ENCODE measurements around the gene TSPAN3. TPM values are rescaled to one million over a fixed set of nuclear protein-coding genes. Genes with fewer than 3 reads are reported as not detected.

TSPAN3 gene
- total and polyA plus RNA-seq, 8 donors, result 319 to 645 (median 360) TPM

GRCh38 chr15:77014132-77015081 is 56.5 kb downstream of the TSPAN3 start:
- peaks cover 0 to 8% of the 10 kb centered on the region in 2 donors for H3K36me3 ChIP-seq
- TF ChIP-seq CTCF (IDR thresholded peaks at IDR 0.05), result no peak
- intact Hi-C loops (cut with DNase I), result no loop called here
- peak; percentile 66 for ATAC-seq
- H3K27me3 ChIP-seq, result no peaks in the 10 kb centered on the region
- no peaks in the 10 kb centered on the region for H3K9me3 ChIP-seq
- H3K4me1 ChIP-seq, result peaks cover 0 to 72% of the 10 kb centered on the region in 2 donors
- no peak overlapping the region for H3K4me3 ChIP-seq
- peak overlapping the region; percentile 19 to 88 for H3K27ac ChIP-seq
- peak in 2 of 4 donors; percentile 63 to 86 for DNase-seq

- Histone ChIP-seq H3K4me1 (peaks cover 0 to 71% of the 10 kb centered on the region in 2 donors), H3K9me3 (no peaks in the 10 kb centered on the region), H3K4me3 (no peak overlapping the region), H3K27me3 (no peaks in the 10 kb centered on the region), H3K27ac (peak overlapping the region; percentile 19 to 88), H3K36me3 (peaks cover 0 to 8% of the 10 kb centered on the region in 2 donors)
- intact Hi-C loops (cut with DNase I), result no loop called here
- no peak for TF ChIP-seq CTCF (IDR thresholded peaks at IDR 0.05)
- ATAC-seq (peak; percentile 45), DNase-seq (peak in 1 of 4 donors; percentile 75)
Observed at GRCh38 chr15:77013776-77014131, 57.2 kb downstream of the TSPAN3 start.

- Histone ChIP-seq H3K27ac (peak overlapping the region in 1 of 2 donors; percentile 88), H3K36me3 (no peaks in the 10 kb centered on the region), H3K4me1 (peaks cover 0 to 65% of the 10 kb centered on the region in 2 donors), H3K4me3 (no peak overlapping the region), H3K27me3 (no peaks in the 10 kb centered on the region), H3K9me3 (no peaks in the 10 kb centered on the region)
- ATAC-seq (no peak), DNase-seq (peak in 1 of 4 donors; percentile 15)
- TF ChIP-seq CTCF (IDR thresholded peaks at IDR 0.05), result no peak
- intact Hi-C loops (cut with DNase I), result no loop called here
Observed at GRCh38 chr15:77012868-77013267, 58.0 kb downstream of the TSPAN3 start.

- peak overlapping the region in 1 of 2 donors; percentile 88 for H3K27ac ChIP-seq
- no peak overlapping the region for H3K4me3 ChIP-seq
- ATAC-seq (no peak), DNase-seq (peak in 1 of 4 donors; percentile 0)
- H3K36me3 ChIP-seq, result no peaks in the 10 kb centered on the region
- no peaks in the 10 kb centered on the region for H3K9me3 ChIP-seq
- TF ChIP-seq CTCF (IDR thresholded peaks at IDR 0.05), result no peak
- no peaks in the 10 kb centered on the region for H3K27me3 ChIP-seq
- intact Hi-C loops (cut with DNase I), result no loop called here
- peaks cover 0 to 59% of the 10 kb centered on the region in 2 donors for H3K4me1 ChIP-seq
Observed at GRCh38 chr15:77012117-77012712, 58.7 kb downstream of the TSPAN3 start.

- no peaks in the 10 kb centered on the region for H3K9me3 ChIP-seq
- peak in 1 of 4 donors; percentile 5 for DNase-seq
- ATAC-seq, result no peak
- TF ChIP-seq CTCF (IDR thresholded peaks at IDR 0.05), result no peak
- H3K4me1 ChIP-seq, result peaks cover 0 to 46% of the 10 kb centered on the region in 2 donors
- H3K4me3 ChIP-seq, result no peak overlapping the region
- H3K27me3 ChIP-seq, result no peaks in the 10 kb centered on the region
- H3K36me3 ChIP-seq, result no peaks in the 10 kb centered on the region
- no peak overlapping the region for H3K27ac ChIP-seq
- intact Hi-C loops (cut with DNase I), result no loop called here
Observed at GRCh38 chr15:77010857-77011256, 60.1 kb downstream of the TSPAN3 start.

Data from left lung (tissue), 10 donors.